ENCODE measurements around the gene LHFPL2.

DNA sequence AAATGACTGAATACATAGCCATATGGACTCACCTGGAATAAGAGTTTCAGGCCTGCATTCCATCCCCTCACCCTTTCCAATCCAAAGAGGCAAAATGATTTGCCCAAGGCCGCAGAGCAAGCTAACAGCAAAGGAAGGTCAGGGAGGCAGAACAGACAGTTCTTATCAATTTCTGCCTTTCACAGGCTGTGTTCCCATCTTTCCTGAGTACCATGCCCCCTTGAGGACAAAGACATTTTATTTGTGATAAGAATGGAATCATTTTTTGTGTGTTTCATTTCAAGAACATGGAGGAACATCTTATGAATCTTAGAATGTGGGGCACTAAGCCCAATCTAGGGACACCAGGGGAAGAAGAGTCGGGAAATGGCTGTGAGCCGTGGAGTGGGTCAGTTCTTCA, 13.9 kb downstream of the LHFPL2 start:
- TF ChIP-seq FOXA1 (IDR thresholded peaks at IDR 0.05): no peak
- no peak for TF ChIP-seq ZNF384 (IDR thresholded peaks at IDR 0.05)
